ENCODE measurements around the gene TPCN2.

TPCN2 gene

GRCh38 chr11:69152733-69153421, 104.1 kb downstream of the TPCN2 start:
- DNase-seq (ENCODE audit: low read depth), result no peak

GRCh38 chr11:69153661-69154060, 104.9 kb downstream of the TPCN2 start:
- DNase-seq (ENCODE audit: low read depth), result no peak

- DNase-seq (ENCODE audit: low read depth), result no peak
Measured at GRCh38 chr11:69154211-69154913, 105.6 kb downstream of the TPCN2 start.

- no peak for DNase-seq (ENCODE audit: low read depth)
Measured at GRCh38 chr11:69154938-69155301, 106.2 kb downstream of the TPCN2 start.

GRCh38 chr11:69155302-69156234, 106.8 kb downstream of the TPCN2 start, which contains the start of gene SMIM38:
TSS of gene SMIM38 (plus strand) at chr11:69155935. CDS start at chr11:69157847, 1,912 bp downstream.
- no peak for DNase-seq (ENCODE audit: low read depth)

GRCh38 chr11:69156235-69156639, 107.5 kb downstream of the TPCN2 start:
- DNase-seq (ENCODE audit: low read depth), result no peak

- no peak for DNase-seq (ENCODE audit: low read depth)
Measured at GRCh38 chr11:69156673-69157155, 108.0 kb downstream of the TPCN2 start.

- DNase-seq (ENCODE audit: low read depth), result no peak
Measured at GRCh38 chr11:69157156-69157821, 108.6 kb downstream of the TPCN2 start.

GRCh38 chr11:69157822-69158231, 109.1 kb downstream of the TPCN2 start:
- DNase-seq (ENCODE audit: low read depth), result no peak

GRCh38 chr11:69158301-69159149, 109.8 kb downstream of the TPCN2 start:
- DNase-seq (ENCODE audit: low read depth), result no peak

- no peak for DNase-seq (ENCODE audit: low read depth)
Measured at GRCh38 chr11:69159150-69159852, 110.6 kb downstream of the TPCN2 start.

GRCh38 chr11:69160296-69161116, 111.8 kb downstream of the TPCN2 start:
- DNase-seq (ENCODE audit: low read depth), result no peak

- DNase-seq (ENCODE audit: low read depth), result no peak
Measured at GRCh38 chr11:69161117-69161407, 112.3 kb downstream of the TPCN2 start.

- no peak for DNase-seq (ENCODE audit: low read depth)
Measured at GRCh38 chr11:69162505-69162904, 113.8 kb downstream of the TPCN2 start.

- DNase-seq (ENCODE audit: low read depth), result no peak
Measured at GRCh38 chr11:69163842-69164241, 115.1 kb downstream of the TPCN2 start.

GRCh38 chr11:69164824-69165223, 116.1 kb downstream of the TPCN2 start:
- no peak for DNase-seq (ENCODE audit: low read depth)

GRCh38 chr11:69165775-69166174, 117.0 kb downstream of the TPCN2 start:
- no peak for DNase-seq (ENCODE audit: low read depth)

- DNase-seq (ENCODE audit: low read depth), result no peak
Measured at GRCh38 chr11:69166218-69167115, 117.7 kb downstream of the TPCN2 start.
